Activated T-helper 1 cell treated with Interleukin-2 at 50 U/mL for 16 hours (primary cell): ENCODE results near the gene CERKL.

ENCODE experiments used
- DNase-seq: peaks from one replicate; pipeline ENCODE4 v3.0.0-alpha.2; 2020; ENCODE audit warnings: low read depth

The CERKL gene

GRCh38 chr2:181678861-181679543 is 22.1 kb upstream of the CERKL start:
- no peak for DNase-seq

GRCh38 chr2:181677912-181678586 is 21.1 kb upstream of the CERKL start:
- DNase-seq, result no peak

GRCh38 chr2:181675254-181675653 is 18.3 kb upstream of the CERKL start:
- no peak for DNase-seq

GRCh38 chr2:181674461-181674860 is 17.6 kb upstream of the CERKL start:
- no peak for DNase-seq

- DNase-seq, result no peak
These were observed 16.3 kb upstream of the CERKL start for GRCh38 chr2:181673173-181673572.

- no peak for DNase-seq
These were observed 15.5 kb upstream of the CERKL start for GRCh38 chr2:181672255-181673008.

GRCh38 chr2:181670632-181671031 is 13.7 kb upstream of the CERKL start:
- no peak for DNase-seq

- DNase-seq, result no peak
These were observed 10.3 kb upstream of the CERKL start for GRCh38 chr2:181667234-181667633.

- DNase-seq, result no peak
These were observed 5.4 kb upstream of the CERKL start for GRCh38 chr2:181662287-181662686.

- no peak for DNase-seq
These were observed 3.3 kb upstream of the CERKL start for GRCh38 chr2:181660181-181660580.

- DNase-seq, result no peak
These were observed 1.5 kb upstream of the CERKL start for GRCh38 chr2:181658444-181658843.

GRCh38 chr2:181657379-181657778 is 474 bp upstream of the CERKL start:
- no peak for DNase-seq

- no peak for DNase-seq
These were observed 1.4 kb downstream of the CERKL start for GRCh38 chr2:181655519-181655918.

GRCh38 chr2:181649436-181649979 is 7.4 kb downstream of the CERKL start:
- no peak for DNase-seq

GRCh38 chr2:181648478-181649155 is 8.3 kb downstream of the CERKL start:
- no peak for DNase-seq

GRCh38 chr2:181646415-181646987 is 10.4 kb downstream of the CERKL start:
- DNase-seq, result no peak

GRCh38 chr2:181643151-181643550 is 13.8 kb downstream of the CERKL start:
- DNase-seq, result no peak

GRCh38 chr2:181642086-181642485 is 14.8 kb downstream of the CERKL start:
- no peak for DNase-seq

- DNase-seq, result no peak
These were observed 17.2 kb downstream of the CERKL start for GRCh38 chr2:181639686-181640085.

- DNase-seq, result no peak
These were observed 24.0 kb downstream of the CERKL start for GRCh38 chr2:181632733-181633401.
